ENCODE data around the gene EDARADD. TPM values are rescaled to one million over a fixed set of nuclear protein-coding genes. Genes with fewer than 3 reads are reported as not detected.

The EDARADD gene
- total and polyA plus RNA-seq, 2 of the 13 experiments (the other 11 are each of a cell fraction or from before 2014, with no cell fraction given) = 0.03 TPM; not detected in 1

DNA sequence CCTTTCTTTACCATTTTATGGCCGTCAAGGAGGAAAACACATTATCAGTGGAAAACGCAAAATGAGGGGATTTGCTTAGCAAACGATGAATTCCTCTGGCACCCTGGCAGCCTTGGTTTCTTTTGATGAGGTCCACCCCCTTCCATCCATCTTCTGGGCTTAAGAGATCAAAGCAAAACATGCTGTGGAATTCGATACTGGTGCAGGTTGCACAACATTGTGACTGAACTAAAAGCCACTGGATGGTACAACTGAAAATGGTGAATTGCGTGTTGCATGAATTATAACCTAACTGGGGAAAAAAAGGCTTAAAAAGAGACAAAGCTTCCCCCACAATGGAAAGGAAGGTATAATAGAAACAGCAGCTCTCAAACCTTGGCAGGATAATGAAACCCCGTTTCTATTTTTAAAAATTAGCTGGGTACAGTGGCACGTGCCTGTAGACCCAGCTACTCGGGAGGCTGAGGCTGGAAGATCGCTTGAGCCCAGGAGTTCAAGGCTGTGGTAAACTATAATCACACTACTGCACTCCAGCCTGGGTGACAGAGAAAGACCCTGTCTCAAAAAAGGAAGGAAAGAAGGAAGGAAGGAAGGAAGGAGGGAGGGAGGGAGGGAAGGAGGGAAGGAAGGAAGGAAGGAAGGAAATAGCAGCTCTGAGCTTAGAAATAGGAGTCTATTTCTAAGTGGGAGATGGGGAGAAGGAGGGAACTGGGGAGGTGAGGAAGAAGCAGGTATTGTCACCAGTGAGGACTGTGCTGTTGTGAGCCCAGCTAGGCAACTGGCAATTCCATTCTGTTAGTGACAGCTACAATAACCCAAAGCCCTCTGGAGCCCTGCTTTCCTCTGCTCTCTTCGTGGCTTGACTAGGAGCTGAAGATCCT, 100.7 kb downstream of the EDARADD start (continued):
- no peak for TF ChIP-seq RAD51 (IDR thresholded peaks at IDR 0.05; ENCODE audit: borderline replicate concordance)
- TF ChIP-seq, protein P1, sequence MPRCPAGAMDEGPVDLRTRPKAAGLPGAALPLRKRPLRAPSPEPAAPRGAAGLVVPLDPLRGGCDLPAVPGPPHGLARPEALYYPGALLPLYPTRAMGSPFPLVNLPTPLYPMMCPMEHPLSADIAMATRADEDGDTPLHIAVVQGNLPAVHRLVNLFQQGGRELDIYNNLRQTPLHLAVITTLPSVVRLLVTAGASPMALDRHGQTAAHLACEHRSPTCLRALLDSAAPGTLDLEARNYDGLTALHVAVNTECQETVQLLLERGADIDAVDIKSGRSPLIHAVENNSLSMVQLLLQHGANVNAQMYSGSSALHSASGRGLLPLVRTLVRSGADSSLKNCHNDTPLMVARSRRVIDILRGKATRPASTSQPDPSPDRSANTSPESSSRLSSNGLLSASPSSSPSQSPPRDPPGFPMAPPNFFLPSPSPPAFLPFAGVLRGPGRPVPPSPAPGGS (CRISPR knock-in tag; IDR thresholded peaks at IDR 0.05) = no peak
- TF ChIP-seq ZKSCAN8 (CRISPR knock-in tag; IDR thresholded peaks at IDR 0.05; ENCODE audit: borderline replicate concordance) = no peak
- TF ChIP-seq SATB2 (CRISPR knock-in tag; IDR thresholded peaks at IDR 0.05) = no peak
- no peak; the same call in 1 of the 2 replicates for TF ChIP-seq DMAP1 (CRISPR knock-in tag; IDR thresholded peaks at IDR 0.05)
- TF ChIP-seq HHEX (CRISPR knock-in tag; IDR thresholded peaks at IDR 0.05) = peak; percentile 64; the same call in 1 of the 2 replicates
- TF ChIP-seq, protein P2, sequence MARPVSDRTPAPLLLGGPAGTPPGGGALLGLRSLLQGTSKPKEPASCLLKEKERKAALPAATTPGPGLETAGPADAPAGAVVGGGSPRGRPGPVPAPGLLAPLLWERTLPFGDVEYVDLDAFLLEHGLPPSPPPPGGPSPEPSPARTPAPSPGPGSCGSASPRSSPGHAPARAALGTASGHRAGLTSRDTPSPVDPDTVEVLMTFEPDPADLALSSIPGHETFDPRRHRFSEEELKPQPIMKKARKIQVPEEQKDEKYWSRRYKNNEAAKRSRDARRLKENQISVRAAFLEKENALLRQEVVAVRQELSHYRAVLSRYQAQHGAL (CRISPR knock-in tag; IDR thresholded peaks at IDR 0.05; ENCODE audit: not compliant biosample characterization) = no peak
- TF ChIP-seq IRF2 (CRISPR knock-in tag; IDR thresholded peaks at IDR 0.05) = peak; percentile 75
- TF ChIP-seq PAF1 (CRISPR knock-in tag; IDR thresholded peaks at IDR 0.05) = no peak
- no peak for TF ChIP-seq AHR (CRISPR knock-in tag; IDR thresholded peaks at IDR 0.05)
- TF ChIP-seq PHF21A (CRISPR knock-in tag; IDR thresholded peaks at IDR 0.05) = peak; percentile 75
- peak; percentile 57; the same call in 1 of the 2 replicates for TF ChIP-seq CBFB (CRISPR knock-in tag; IDR thresholded peaks at IDR 0.05)
- TF ChIP-seq, protein P3, sequence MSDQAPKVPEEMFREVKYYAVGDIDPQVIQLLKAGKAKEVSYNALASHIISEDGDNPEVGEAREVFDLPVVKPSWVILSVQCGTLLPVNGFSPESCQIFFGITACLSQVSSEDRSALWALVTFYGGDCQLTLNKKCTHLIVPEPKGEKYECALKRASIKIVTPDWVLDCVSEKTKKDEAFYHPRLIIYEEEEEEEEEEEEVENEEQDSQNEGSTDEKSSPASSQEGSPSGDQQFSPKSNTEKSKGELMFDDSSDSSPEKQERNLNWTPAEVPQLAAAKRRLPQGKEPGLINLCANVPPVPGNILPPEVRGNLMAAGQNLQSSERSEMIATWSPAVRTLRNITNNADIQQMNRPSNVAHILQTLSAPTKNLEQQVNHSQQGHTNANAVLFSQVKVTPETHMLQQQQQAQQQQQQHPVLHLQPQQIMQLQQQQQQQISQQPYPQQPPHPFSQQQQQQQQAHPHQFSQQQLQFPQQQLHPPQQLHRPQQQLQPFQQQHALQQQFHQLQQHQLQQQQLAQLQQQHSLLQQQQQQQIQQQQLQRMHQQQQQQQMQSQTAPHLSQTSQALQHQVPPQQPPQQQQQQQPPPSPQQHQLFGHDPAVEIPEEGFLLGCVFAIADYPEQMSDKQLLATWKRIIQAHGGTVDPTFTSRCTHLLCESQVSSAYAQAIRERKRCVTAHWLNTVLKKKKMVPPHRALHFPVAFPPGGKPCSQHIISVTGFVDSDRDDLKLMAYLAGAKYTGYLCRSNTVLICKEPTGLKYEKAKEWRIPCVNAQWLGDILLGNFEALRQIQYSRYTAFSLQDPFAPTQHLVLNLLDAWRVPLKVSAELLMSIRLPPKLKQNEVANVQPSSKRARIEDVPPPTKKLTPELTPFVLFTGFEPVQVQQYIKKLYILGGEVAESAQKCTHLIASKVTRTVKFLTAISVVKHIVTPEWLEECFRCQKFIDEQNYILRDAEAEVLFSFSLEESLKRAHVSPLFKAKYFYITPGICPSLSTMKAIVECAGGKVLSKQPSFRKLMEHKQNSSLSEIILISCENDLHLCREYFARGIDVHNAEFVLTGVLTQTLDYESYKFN (CRISPR knock-in tag; conservative IDR thresholded peaks at IDR 0.05) = peak; percentile 92
- TF ChIP-seq RARA (CRISPR knock-in tag; IDR thresholded peaks at IDR 0.05) = peak; percentile 66
- TF ChIP-seq, protein P4, sequence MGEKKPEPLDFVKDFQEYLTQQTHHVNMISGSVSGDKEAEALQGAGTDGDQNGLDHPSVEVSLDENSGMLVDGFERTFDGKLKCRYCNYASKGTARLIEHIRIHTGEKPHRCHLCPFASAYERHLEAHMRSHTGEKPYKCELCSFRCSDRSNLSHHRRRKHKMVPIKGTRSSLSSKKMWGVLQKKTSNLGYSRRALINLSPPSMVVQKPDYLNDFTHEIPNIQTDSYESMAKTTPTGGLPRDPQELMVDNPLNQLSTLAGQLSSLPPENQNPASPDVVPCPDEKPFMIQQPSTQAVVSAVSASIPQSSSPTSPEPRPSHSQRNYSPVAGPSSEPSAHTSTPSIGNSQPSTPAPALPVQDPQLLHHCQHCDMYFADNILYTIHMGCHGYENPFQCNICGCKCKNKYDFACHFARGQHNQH (CRISPR knock-in tag; IDR thresholded peaks at IDR 0.05) = peak; percentile 61; the same call in 1 of the 2 replicates
- TF ChIP-seq SAP130 (CRISPR knock-in tag; IDR thresholded peaks at IDR 0.05; ENCODE audit: low read depth) = peak; percentile 70
- no peak for TF ChIP-seq MXD4 (CRISPR knock-in tag; IDR thresholded peaks at IDR 0.05)
- no peak for TF ChIP-seq PCBP1 (IDR thresholded peaks at IDR 0.05; ENCODE audit: borderline replicate concordance, low read depth, low read length)
- TF ChIP-seq DNMT1 (CRISPR knock-in tag; IDR thresholded peaks at IDR 0.05) = no peak
- TF ChIP-seq MATR3 (CRISPR knock-in tag; IDR thresholded peaks at IDR 0.05) = no peak
- TF ChIP-seq ZNF616 (CRISPR knock-in tag; IDR thresholded peaks at IDR 0.05; ENCODE audit: low read depth) = no peak
- no peak for TF ChIP-seq SMARCC2 (IDR thresholded peaks at IDR 0.05)
- TF ChIP-seq ZNF160 (CRISPR knock-in tag; IDR thresholded peaks at IDR 0.05) = no peak
- TF ChIP-seq PPARG (CRISPR knock-in tag; conservative IDR thresholded peaks at IDR 0.05) = peak; percentile 65
- peak; percentile 88; the same call in 1 of the 2 replicates for TF ChIP-seq ZNF331 (CRISPR knock-in tag; IDR thresholded peaks at IDR 0.05)
- TF ChIP-seq SP2 (CRISPR knock-in tag; IDR thresholded peaks at IDR 0.05) = no peak

Data from HepG2 (cell line).